ENCODE results near the gene MAP3K7CL. TPM values are rescaled to one million over a fixed set of nuclear protein-coding genes. Genes with fewer than 3 reads are reported as not detected.

Gene MAP3K7CL
- total RNA-seq, 2 donors from 2014 or later = 1.7 to 15.5 TPM

DNA sequence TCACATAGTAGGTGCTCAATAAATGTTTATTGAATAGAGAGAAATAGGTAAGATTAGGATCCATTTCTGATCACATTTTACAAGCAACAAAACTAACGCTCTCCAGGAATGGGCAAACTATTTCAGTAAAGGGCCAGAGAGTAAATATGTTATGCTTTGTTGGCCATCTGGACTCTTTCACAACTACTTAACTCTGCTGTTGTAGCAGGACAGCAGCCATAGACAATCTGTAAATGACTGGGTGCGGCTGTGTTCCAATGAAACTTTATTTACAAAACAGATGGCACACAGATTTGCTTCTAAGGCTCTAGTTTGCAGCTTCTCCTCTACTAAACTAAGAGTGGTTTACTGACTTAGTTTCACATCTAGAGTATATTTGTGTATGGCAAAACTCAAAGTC is 85.3 kb downstream of the MAP3K7CL start:
- no peak for DNase-seq (ENCODE audit: low spot score)
- no peaks in the 10 kb centered on the region for H3K9me3 ChIP-seq
- no peaks in the 10 kb centered on the region for H3K27me3 ChIP-seq
- no peak overlapping the region for H3K27ac ChIP-seq
- no peak overlapping the region for H3K4me3 ChIP-seq
- no peaks in the 10 kb centered on the region for H3K36me3 ChIP-seq
- no peaks in the 10 kb centered on the region for H3K4me1 ChIP-seq
- TF ChIP-seq, protein P1, sequence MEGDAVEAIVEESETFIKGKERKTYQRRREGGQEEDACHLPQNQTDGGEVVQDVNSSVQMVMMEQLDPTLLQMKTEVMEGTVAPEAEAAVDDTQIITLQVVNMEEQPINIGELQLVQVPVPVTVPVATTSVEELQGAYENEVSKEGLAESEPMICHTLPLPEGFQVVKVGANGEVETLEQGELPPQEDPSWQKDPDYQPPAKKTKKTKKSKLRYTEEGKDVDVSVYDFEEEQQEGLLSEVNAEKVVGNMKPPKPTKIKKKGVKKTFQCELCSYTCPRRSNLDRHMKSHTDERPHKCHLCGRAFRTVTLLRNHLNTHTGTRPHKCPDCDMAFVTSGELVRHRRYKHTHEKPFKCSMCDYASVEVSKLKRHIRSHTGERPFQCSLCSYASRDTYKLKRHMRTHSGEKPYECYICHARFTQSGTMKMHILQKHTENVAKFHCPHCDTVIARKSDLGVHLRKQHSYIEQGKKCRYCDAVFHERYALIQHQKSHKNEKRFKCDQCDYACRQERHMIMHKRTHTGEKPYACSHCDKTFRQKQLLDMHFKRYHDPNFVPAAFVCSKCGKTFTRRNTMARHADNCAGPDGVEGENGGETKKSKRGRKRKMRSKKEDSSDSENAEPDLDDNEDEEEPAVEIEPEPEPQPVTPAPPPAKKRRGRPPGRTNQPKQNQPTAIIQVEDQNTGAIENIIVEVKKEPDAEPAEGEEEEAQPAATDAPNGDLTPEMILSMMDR (IDR thresholded peaks at IDR 0.05) = no peak

DNA sequence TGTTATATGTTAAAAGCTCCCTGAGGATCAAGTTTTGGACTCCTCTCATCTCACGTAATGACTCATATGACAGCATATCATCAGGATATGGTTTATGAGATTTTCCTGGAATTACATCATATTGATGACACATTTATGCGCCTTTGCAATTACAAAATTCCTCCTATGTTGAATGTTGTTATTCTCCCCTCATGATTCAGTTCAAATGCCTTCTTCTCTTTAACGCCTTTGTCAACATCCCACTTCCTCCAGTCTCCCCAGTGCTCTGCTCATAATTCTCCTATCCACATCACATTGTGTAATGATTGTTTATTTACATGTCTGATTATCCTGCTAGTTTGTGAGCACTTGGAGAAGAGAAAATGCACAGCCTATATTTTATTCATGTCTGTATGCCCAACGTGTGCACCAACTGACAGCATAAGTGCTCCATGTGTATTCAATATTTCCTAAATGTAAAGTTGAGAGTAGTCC is 87.4 kb downstream of the MAP3K7CL start:
- no peak overlapping the region for H3K4me3 ChIP-seq
- TF ChIP-seq, protein P1 (IDR thresholded peaks at IDR 0.05) = no peak

DNA sequence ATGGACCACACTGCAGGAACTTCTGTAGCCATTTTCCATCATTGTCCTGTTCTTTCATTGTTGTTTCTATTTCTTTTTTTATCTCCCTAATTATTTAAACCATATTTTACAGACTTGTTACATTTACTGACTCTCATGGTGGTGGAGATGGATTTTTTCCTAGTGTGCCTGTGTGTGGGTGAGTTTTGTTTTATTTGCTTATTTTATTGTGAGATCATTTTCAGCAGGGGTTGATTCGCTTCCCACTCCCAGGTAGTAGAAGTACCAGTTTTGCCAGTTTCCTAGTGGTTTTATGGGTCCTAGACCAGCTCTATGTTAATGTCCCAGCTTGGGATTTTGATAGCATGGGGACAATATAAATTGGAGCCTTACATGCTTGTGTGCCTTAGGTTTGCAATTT is 88.3 kb downstream of the MAP3K7CL start:
- no peaks in the 10 kb centered on the region for H3K4me1 ChIP-seq
- H3K9me3 ChIP-seq = no peaks in the 10 kb centered on the region
- TF ChIP-seq, protein P1 (IDR thresholded peaks at IDR 0.05) = no peak
- H3K27me3 ChIP-seq = no peaks in the 10 kb centered on the region
- H3K4me3 ChIP-seq = no peak overlapping the region
- H3K27ac ChIP-seq = no peak overlapping the region
- no peaks in the 10 kb centered on the region for H3K36me3 ChIP-seq
- no peak for DNase-seq (ENCODE audit: low spot score)

More for the DNA sequence above, 87.4 kb downstream of the MAP3K7CL start:
- no peaks in the 10 kb centered on the region for H3K27me3 ChIP-seq
- no peaks in the 10 kb centered on the region for H3K4me1 ChIP-seq
- H3K27ac ChIP-seq = no peak overlapping the region
- DNase-seq (ENCODE audit: low spot score) = no peak
- H3K36me3 ChIP-seq = no peaks in the 10 kb centered on the region
- no peaks in the 10 kb centered on the region for H3K9me3 ChIP-seq

DNA sequence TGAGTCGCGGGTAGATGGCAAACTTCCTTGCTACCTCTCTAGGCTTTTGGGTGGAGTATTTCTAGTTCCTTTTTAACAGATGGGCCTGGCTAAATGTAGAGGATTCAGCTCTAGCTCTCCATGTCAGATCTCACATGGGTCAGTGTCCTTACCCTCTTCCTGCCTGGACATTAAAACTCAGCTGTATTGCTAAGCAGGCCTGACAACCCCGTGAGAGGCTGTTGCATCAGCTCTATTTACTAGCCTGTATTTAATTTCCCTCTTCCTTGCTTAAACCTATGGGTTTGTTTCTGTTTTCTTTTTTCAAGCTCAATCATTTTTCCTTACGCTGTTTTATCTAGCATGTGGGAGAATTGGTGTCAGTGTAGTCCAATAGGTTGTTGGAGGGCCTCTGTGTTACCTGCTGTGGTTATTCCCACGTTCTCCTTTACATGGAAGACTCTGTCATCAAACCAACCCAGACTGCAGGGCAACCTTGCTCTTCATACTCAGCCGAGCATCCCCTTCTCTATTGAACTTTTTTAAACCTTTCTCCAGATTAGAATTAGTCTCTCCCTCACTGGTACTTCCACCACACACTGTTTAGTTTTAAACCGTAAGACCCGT is 88.8 kb downstream of the MAP3K7CL start:
- H3K9me3 ChIP-seq = no peaks in the 10 kb centered on the region
- no peaks in the 10 kb centered on the region for H3K27me3 ChIP-seq
- H3K27ac ChIP-seq = no peak overlapping the region

DNA sequence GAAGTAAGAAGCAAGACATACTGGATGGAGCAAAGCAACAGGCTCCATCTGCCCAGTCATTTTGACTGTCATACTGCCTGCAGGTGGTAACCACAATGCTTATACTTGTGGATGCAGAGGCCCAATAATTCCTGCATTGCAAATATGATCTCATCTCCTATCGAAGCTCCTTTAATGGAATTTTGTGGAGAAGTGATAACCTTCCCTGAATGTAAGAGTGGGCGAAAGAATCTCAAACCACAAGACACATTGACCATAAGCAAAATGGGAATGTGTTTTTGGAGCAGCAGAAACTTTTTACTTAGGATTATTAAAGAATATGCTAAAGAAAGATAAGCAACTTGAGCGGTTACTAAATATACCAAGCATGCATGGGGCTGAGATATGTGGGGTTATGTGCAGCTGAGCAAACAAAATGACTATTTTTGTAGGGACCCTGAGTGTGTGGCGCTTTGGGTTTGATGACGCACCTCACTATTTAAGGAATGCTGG is 90.9 kb downstream of the MAP3K7CL start:
- no peaks in the 10 kb centered on the region for H3K4me1 ChIP-seq
- H3K27ac ChIP-seq = no peak overlapping the region
- no peaks in the 10 kb centered on the region for H3K27me3 ChIP-seq
- no peaks in the 10 kb centered on the region for H3K9me3 ChIP-seq
- TF ChIP-seq, protein P1 (IDR thresholded peaks at IDR 0.05) = no peak
- H3K36me3 ChIP-seq = no peaks in the 10 kb centered on the region
- no peak overlapping the region for H3K4me3 ChIP-seq
- no peak for DNase-seq (ENCODE audit: low spot score)

More for the DNA sequence above, 88.8 kb downstream of the MAP3K7CL start:
- no peak overlapping the region for H3K4me3 ChIP-seq
- no peak for DNase-seq (ENCODE audit: low spot score)
- H3K36me3 ChIP-seq = no peaks in the 10 kb centered on the region
- TF ChIP-seq, protein P1 (IDR thresholded peaks at IDR 0.05) = no peak
- H3K4me1 ChIP-seq = no peaks in the 10 kb centered on the region

DNA sequence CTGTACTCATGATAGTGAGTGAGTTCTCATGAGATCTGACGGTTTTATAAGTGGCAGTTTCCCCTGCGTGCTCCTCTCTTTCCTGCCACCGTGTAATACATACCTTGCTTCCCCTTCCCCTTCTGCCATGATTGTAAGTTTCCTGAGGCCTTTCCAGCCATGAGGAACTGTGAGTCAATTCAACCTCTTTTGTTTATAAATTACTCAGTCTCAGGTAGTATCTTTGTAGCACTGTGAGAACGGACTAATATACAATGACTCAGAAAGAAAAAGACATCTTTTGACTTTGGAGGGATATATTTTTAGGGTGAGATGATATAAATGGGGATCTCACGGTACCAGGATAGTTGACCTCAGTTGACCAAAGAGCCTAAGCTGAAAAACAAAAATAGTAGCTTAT is 93.6 kb downstream of the MAP3K7CL start:
- H3K4me3 ChIP-seq = no peak overlapping the region
- no peaks in the 10 kb centered on the region for H3K27me3 ChIP-seq
- H3K27ac ChIP-seq = no peak overlapping the region
- no peaks in the 10 kb centered on the region for H3K9me3 ChIP-seq
- no peaks in the 10 kb centered on the region for H3K36me3 ChIP-seq
- H3K4me1 ChIP-seq = no peaks in the 10 kb centered on the region
- TF ChIP-seq, protein P1 (IDR thresholded peaks at IDR 0.05) = no peak
- no peak for DNase-seq (ENCODE audit: low spot score)

Measured in right atrium auricular region (tissue), 2 donors.